Glutamatergic neuron (in vitro differentiated cells): ENCODE results near the gene C10orf67. TPM values are rescaled to one million over a fixed set of nuclear protein-coding genes. Genes with fewer than 3 reads are reported as not detected.
A peak's percentile ranks its signal among the peaks of the same experiment; 100 is the strongest.
"Not testable (repeated sequence)": the region's sequence is repeated elsewhere in the genome, so short reads cannot be mapped to it uniquely, and the experiment has no call there.

ENCODE experiments used
- DNase-seq: peaks from one replicate; pipeline ENCODE4 v3.0.0; 2022
- H3K27ac Mint-ChIP-seq: one replicate; pipeline ENCODE4 v1.8.0; 2020; ENCODE audit warnings: mild to moderate bottlenecking, mixed read lengths, inconsistent platforms; ENCODE audit not compliant: unreplicated experiment
- H3K27me3 Mint-ChIP-seq: one replicate; pipeline ENCODE4 v1.8.0; 2020; ENCODE audit warnings: mild to moderate bottlenecking, moderate library complexity, mixed read lengths, inconsistent platforms; ENCODE audit not compliant: unreplicated experiment
- H3K36me3 Mint-ChIP-seq: one replicate; pipeline ENCODE4 v1.8.0; 2020; ENCODE audit warnings: mild to moderate bottlenecking, mixed read lengths, inconsistent platforms; ENCODE audit not compliant: unreplicated experiment
- H3K4me1 Mint-ChIP-seq: one replicate; pipeline ENCODE4 v1.8.0; 2020; ENCODE audit warnings: mild to moderate bottlenecking, low read depth, mixed read lengths, inconsistent platforms; ENCODE audit not compliant: unreplicated experiment
- H3K4me3 Mint-ChIP-seq: one replicate; pipeline ENCODE4 v1.8.0; 2020; ENCODE audit warnings: mild to moderate bottlenecking, mixed read lengths, inconsistent platforms; ENCODE audit not compliant: unreplicated experiment
- H3K9me3 Mint-ChIP-seq: one replicate; pipeline ENCODE4 v1.8.0; 2020; ENCODE audit warnings: mild to moderate bottlenecking, moderate library complexity, mixed read lengths, inconsistent platforms; ENCODE audit not compliant: unreplicated experiment
- CTCF ChIP-seq: fragments of 200-600 bp; sonication (generic); IDR thresholded peaks from one replicate; pipeline ENCODE4 v1.5.0; 2021; ENCODE audit not compliant: partially characterized antibody, unreplicated experiment
- total RNA-seq: library from RNA; stranded (reverse); fragmentation: NEBNext Ultra II Directional; extraction: Animal tissue kit (Norgen Biotek cat#: 25700); gene quantifications from one replicate; pipeline ENCODE4 v1.2.1, GENCODE V29; 2021; ENCODE audit not compliant: unreplicated experiment

The C10orf67 gene
- total RNA-seq, 1 donor from 2014 or later = not detected

DNA sequence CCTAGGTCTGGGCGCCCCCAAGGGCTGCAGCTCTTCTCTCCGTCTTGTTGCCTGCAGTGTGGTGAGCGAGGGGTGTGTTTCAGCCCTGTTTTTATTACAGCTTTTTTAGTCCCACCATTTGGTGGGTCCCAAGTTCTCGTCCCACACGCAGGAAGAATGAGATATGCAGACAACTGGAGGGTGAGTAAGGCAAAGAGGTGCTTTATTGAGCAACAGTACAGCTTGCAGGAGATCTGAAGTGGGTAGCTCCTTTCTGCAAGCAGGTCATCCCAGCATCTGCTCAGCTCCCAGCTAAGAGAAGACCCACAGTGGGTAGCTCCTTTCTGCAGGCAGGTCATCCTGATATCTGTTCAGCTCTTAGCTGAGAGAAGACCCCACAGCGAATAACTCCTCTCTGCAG, 28.2 kb downstream of the C10orf67 start:
- Mint-ChIP-seq H3K9me3 (no peaks in the 10 kb centered on the region), H3K27me3 (no peaks in the 10 kb centered on the region), H3K36me3 (no peaks in the 10 kb centered on the region), H3K4me3 (no peak overlapping the region), H3K27ac (no peak overlapping the region), H3K4me1 (no peaks in the 10 kb centered on the region)
- no peak for DNase-seq
- no peak for TF ChIP-seq CTCF

GRCh38 chr10:23315966-23316365, 28.6 kb downstream of the C10orf67 start:
- Mint-ChIP-seq H3K27ac (no peak overlapping the region), H3K4me3 (no peak overlapping the region), H3K36me3 (no peaks in the 10 kb centered on the region), H3K27me3 (no peaks in the 10 kb centered on the region), H3K9me3 (no peaks in the 10 kb centered on the region), H3K4me1 (no peaks in the 10 kb centered on the region)
- DNase-seq = no peak
- no peak for TF ChIP-seq CTCF

DNA sequence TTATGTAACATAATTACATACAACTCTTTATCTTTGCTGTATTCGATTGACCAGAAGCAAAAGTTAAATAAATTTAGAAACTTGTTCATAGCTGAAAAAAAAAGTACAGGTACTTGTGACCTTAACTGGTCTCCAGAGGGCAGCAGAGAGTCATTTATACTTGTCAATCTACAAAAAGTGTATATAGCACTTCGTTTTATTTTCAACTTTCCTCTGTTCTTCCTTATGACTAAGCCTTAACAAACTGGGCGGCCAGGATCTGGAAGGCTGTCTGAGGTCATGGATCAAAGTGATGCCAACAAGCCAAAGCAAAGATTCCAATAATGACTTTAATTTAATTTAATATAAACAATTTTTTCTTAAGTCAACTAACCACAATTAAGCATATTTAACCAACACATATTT, 29.8 kb downstream of the C10orf67 start:
- Mint-ChIP-seq H3K27me3 (no peaks in the 10 kb centered on the region), H3K4me1 (no peaks in the 10 kb centered on the region), H3K36me3 (no peaks in the 10 kb centered on the region), H3K9me3 (no peaks in the 10 kb centered on the region), H3K4me3 (no peak overlapping the region), H3K27ac (no peak overlapping the region)
- DNase-seq = no peak
- peak; percentile 68 for TF ChIP-seq CTCF

- Mint-ChIP-seq H3K9me3 (no peaks in the 10 kb centered on the region), H3K36me3 (no peaks in the 10 kb centered on the region), H3K4me1 (no peaks in the 10 kb centered on the region), H3K27me3 (no peaks in the 10 kb centered on the region), H3K27ac (no peak overlapping the region), H3K4me3 (no peak overlapping the region)
- no peak for DNase-seq
- TF ChIP-seq CTCF = no peak
These were observed 33.6 kb downstream of the C10orf67 start for GRCh38 chr10:23311034-23311433.

DNA sequence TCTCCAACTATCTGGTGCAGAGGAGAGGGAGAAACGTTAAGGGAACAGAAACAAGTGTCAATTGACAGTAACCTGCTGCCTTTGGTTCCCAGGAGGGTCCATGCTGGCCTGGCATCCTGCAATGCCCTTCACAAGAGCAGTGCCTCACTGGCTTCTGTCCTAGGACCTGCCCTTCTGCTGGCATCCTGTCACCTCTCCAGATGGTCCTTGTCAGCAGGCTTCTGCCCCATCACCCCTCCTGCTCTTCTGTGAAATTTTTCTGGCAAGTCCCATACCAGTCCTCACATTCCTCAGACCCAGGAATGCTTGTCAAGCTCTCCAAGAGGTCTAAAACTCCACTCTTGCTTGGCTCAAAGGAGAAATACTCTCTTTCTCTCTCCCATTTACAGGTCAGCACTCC, 34.2 kb downstream of the C10orf67 start:
- no peak for TF ChIP-seq CTCF
- DNase-seq = no peak
- Mint-ChIP-seq H3K4me3 (no peak overlapping the region), H3K4me1 (no peaks in the 10 kb centered on the region), H3K9me3 (no peaks in the 10 kb centered on the region), H3K36me3 (no peaks in the 10 kb centered on the region), H3K27me3 (no peaks in the 10 kb centered on the region), H3K27ac (no peak overlapping the region)

- not testable (repeated sequence) for H3K27ac Mint-ChIP-seq, H3K9me3 Mint-ChIP-seq, H3K4me3 Mint-ChIP-seq, H3K27me3 Mint-ChIP-seq, DNase-seq, H3K36me3 Mint-ChIP-seq, H3K4me1 Mint-ChIP-seq
These were observed 44.6 kb downstream of the C10orf67 start for GRCh38 chr10:23299961-23300360.
